Central memory CD8-positive, alpha-beta T cell (primary cell): ENCODE results near the gene MRPL58.
A peak's percentile ranks its signal among the peaks of the same experiment; 100 is the strongest.
"Not testable (repeated sequence)": the region's sequence is repeated elsewhere in the genome, so short reads cannot be mapped to it uniquely, and the experiment has no call there.

ENCODE experiments used
- ATAC-seq: fragments of 150-1000 bp; cut with Tn5 transposase; replicated peaks from 2 replicates; pipeline ENCODE4 v1.10.0; 2022; ENCODE audit warnings: mild to moderate bottlenecking, moderate FRiP score, moderate number of reproducible peaks; ENCODE audit not compliant: poor library complexity, severe bottlenecking; ENCODE audit errors: extremely low read depth
- DNase-seq, 2 donors: peaks; one replicate each; pipeline ENCODE4 v3.0.0; 2021; ENCODE audit warnings: low spot score in 2 of 2
- H3K27ac Mint-ChIP-seq: one replicate; pipeline ENCODE4 v1.8.0; 2022; ENCODE audit warnings: low read depth, mild to moderate bottlenecking, moderate library complexity, mixed read lengths
- H3K27me3 Mint-ChIP-seq: one replicate; pipeline ENCODE4 v1.8.0; 2022; ENCODE audit warnings: mixed read lengths
- H3K36me3 Mint-ChIP-seq: one replicate; pipeline ENCODE4 v1.8.0; 2022; ENCODE audit warnings: mild to moderate bottlenecking, moderate library complexity, mixed read lengths; ENCODE audit not compliant: insufficient read depth
- H3K4me1 Mint-ChIP-seq: one replicate; pipeline ENCODE4 v1.8.0; 2022; ENCODE audit warnings: mixed read lengths
- H3K4me3 Mint-ChIP-seq: one replicate; pipeline ENCODE4 v1.8.0; 2022; ENCODE audit warnings: mild to moderate bottlenecking, moderate library complexity, mixed read lengths
- H3K9me3 Mint-ChIP-seq: one replicate; pipeline ENCODE4 v1.8.0; 2022; ENCODE audit warnings: mixed read lengths

Gene MRPL58

GRCh38 chr17:75009139-75009724 is 3.2 kb upstream of the MRPL58 start:
- DNase-seq (no peak), ATAC-seq (no peak)
- H3K4me3 Mint-ChIP-seq: no peak overlapping the region
- H3K36me3 Mint-ChIP-seq: no peaks in the 10 kb centered on the region
- no peaks in the 10 kb centered on the region for H3K9me3 Mint-ChIP-seq
- H3K4me1 Mint-ChIP-seq: peaks cover 18% of the 10 kb centered on the region
- H3K27me3 Mint-ChIP-seq: no peaks in the 10 kb centered on the region
- H3K27ac Mint-ChIP-seq: no peak overlapping the region

- no peak for ATAC-seq
- H3K27me3 Mint-ChIP-seq: no peaks in the 10 kb centered on the region
- no peak for DNase-seq
- H3K36me3 Mint-ChIP-seq: peaks cover 2% of the 10 kb centered on the region
- no peak overlapping the region for H3K27ac Mint-ChIP-seq
- H3K9me3 Mint-ChIP-seq: no peaks in the 10 kb centered on the region
- no peak overlapping the region for H3K4me3 Mint-ChIP-seq
- peaks cover 31% of the 10 kb centered on the region for H3K4me1 Mint-ChIP-seq
These were observed 1.6 kb upstream of the MRPL58 start for GRCh38 chr17:75010683-75011400.

- ATAC-seq: no peak
- peak overlapping the region; percentile 85 for H3K27ac Mint-ChIP-seq
- peak overlapping the region; percentile 90 for H3K4me3 Mint-ChIP-seq
- no peaks in the 10 kb centered on the region for H3K27me3 Mint-ChIP-seq
- H3K9me3 Mint-ChIP-seq: no peaks in the 10 kb centered on the region
- DNase-seq: no peak
- peaks cover 31% of the 10 kb centered on the region for H3K4me1 Mint-ChIP-seq
- H3K36me3 Mint-ChIP-seq: peaks cover 6% of the 10 kb centered on the region
These were observed 922 bp upstream of the MRPL58 start for GRCh38 chr17:75011401-75012095.

GRCh38 chr17:75012096-75012345 is 449 bp upstream of the MRPL58 start:
- H3K27ac Mint-ChIP-seq: peak overlapping the region; percentile 85
- H3K4me3 Mint-ChIP-seq: peak overlapping the region; percentile 90
- H3K4me1 Mint-ChIP-seq: peaks cover 31% of the 10 kb centered on the region
- no peaks in the 10 kb centered on the region for H3K9me3 Mint-ChIP-seq
- DNase-seq (no peak), ATAC-seq (no peak)
- peaks cover 8% of the 10 kb centered on the region for H3K36me3 Mint-ChIP-seq
- no peaks in the 10 kb centered on the region for H3K27me3 Mint-ChIP-seq

- H3K4me1 Mint-ChIP-seq: peaks cover 31% of the 10 kb centered on the region
- H3K4me3 Mint-ChIP-seq: peak overlapping the region; percentile 90
- ATAC-seq: no peak
These were observed 656 bp downstream of the MRPL58 start for GRCh38 chr17:75013092-75013559.

GRCh38 chr17:75019146-75019545 is 6.7 kb downstream of the MRPL58 start:
- H3K4me3 Mint-ChIP-seq: no peak overlapping the region
- peaks cover 13% of the 10 kb centered on the region for H3K4me1 Mint-ChIP-seq
- no peaks in the 10 kb centered on the region for H3K27me3 Mint-ChIP-seq
- no peak overlapping the region for H3K27ac Mint-ChIP-seq
- no peaks in the 10 kb centered on the region for H3K9me3 Mint-ChIP-seq
- H3K36me3 Mint-ChIP-seq: peaks cover 37% of the 10 kb centered on the region
- no peak for ATAC-seq
- DNase-seq: no peak

More at GRCh38 chr17:75013092-75013559, 656 bp downstream of the MRPL58 start:
- H3K9me3 Mint-ChIP-seq: no peaks in the 10 kb centered on the region
- no peak for DNase-seq
- peak overlapping the region; percentile 85 for H3K27ac Mint-ChIP-seq
- no peaks in the 10 kb centered on the region for H3K27me3 Mint-ChIP-seq
- H3K36me3 Mint-ChIP-seq: peaks cover 14% of the 10 kb centered on the region

GRCh38 chr17:75019710-75020109 is 7.2 kb downstream of the MRPL58 start:
- H3K27ac Mint-ChIP-seq: no peak overlapping the region
- DNase-seq (no peak), ATAC-seq (no peak)
- peaks cover 34% of the 10 kb centered on the region for H3K36me3 Mint-ChIP-seq
- no peaks in the 10 kb centered on the region for H3K9me3 Mint-ChIP-seq
- H3K4me3 Mint-ChIP-seq: no peak overlapping the region
- H3K27me3 Mint-ChIP-seq: no peaks in the 10 kb centered on the region
- H3K4me1 Mint-ChIP-seq: peaks cover 10% of the 10 kb centered on the region

- ATAC-seq (no peak), DNase-seq (no peak)
- Mint-ChIP-seq H3K4me1 (peaks cover 7% of the 10 kb centered on the region), H3K4me3 (no peak overlapping the region), H3K27ac (no peak overlapping the region), H3K36me3 (peaks cover 34% of the 10 kb centered on the region), H3K27me3 (no peaks in the 10 kb centered on the region), H3K9me3 (no peaks in the 10 kb centered on the region)
These were observed 8.1 kb downstream of the MRPL58 start for GRCh38 chr17:75020331-75021110.

GRCh38 chr17:75024686-75025397 is 12.4 kb downstream of the MRPL58 start:
- H3K36me3 Mint-ChIP-seq: peaks cover 18% of the 10 kb centered on the region
- DNase-seq (no peak), ATAC-seq (peak; percentile 14)
- no peaks in the 10 kb centered on the region for H3K9me3 Mint-ChIP-seq
- no peak overlapping the region for H3K27ac Mint-ChIP-seq
- H3K4me3 Mint-ChIP-seq: peak overlapping the region; percentile 31
- no peaks in the 10 kb centered on the region for H3K27me3 Mint-ChIP-seq
- H3K4me1 Mint-ChIP-seq: peaks cover 6% of the 10 kb centered on the region

GRCh38 chr17:75025398-75025734 is 12.9 kb downstream of the MRPL58 start:
- ATAC-seq, H3K27me3 Mint-ChIP-seq, H3K27ac Mint-ChIP-seq, H3K4me1 Mint-ChIP-seq, H3K9me3 Mint-ChIP-seq, DNase-seq: not testable (repeated sequence)
- H3K4me3 Mint-ChIP-seq: peak overlapping the region; percentile 31
- peaks cover 18% of the 10 kb centered on the region for H3K36me3 Mint-ChIP-seq

- DNase-seq, ATAC-seq, H3K36me3 Mint-ChIP-seq, H3K9me3 Mint-ChIP-seq, H3K27me3 Mint-ChIP-seq, H3K4me3 Mint-ChIP-seq, H3K27ac Mint-ChIP-seq: not testable (repeated sequence)
- peaks cover 10% of the 10 kb centered on the region for H3K4me1 Mint-ChIP-seq
These were observed 14.2 kb downstream of the MRPL58 start for GRCh38 chr17:75026650-75027049.

GRCh38 chr17:75030161-75030560 is 17.7 kb downstream of the MRPL58 start:
- ATAC-seq: no peak

More at GRCh38 chr17:75030161-75030560, 17.7 kb downstream of the MRPL58 start:
- Mint-ChIP-seq H3K9me3 (no peaks in the 10 kb centered on the region), H3K36me3 (peaks cover 25% of the 10 kb centered on the region), H3K4me3 (no peak overlapping the region), H3K4me1 (peaks cover 41% of the 10 kb centered on the region), H3K27me3 (no peaks in the 10 kb centered on the region), H3K27ac (no peak overlapping the region)
- no peak for DNase-seq
